22Rv1 (cell line): ENCODE data around the gene VPS13D.
A peak's percentile ranks its signal among the peaks of the same experiment; 100 is the strongest.

Experiments
- H3K27ac ChIP-seq: fragments of 450-650 bp; 2 replicates; pipeline ENCODE4 v1.5.1; 2017
- CTCF ChIP-seq: fragments of 450-650 bp; IDR thresholded peaks from 2 replicates; pipeline ENCODE4 v1.5.1; 2017; ENCODE audit warnings: mild to moderate bottlenecking
- ZFX ChIP-seq: fragments of 450-650 bp; IDR thresholded peaks from 2 replicates; pipeline ENCODE4 v1.6.1; 2017; ENCODE audit warnings: antibody characterized with exemption, borderline replicate concordance

The VPS13D gene

GRCh38 chr1:12481928-12482327 lies 252.1 kb downstream of the VPS13D start:
- no peak overlapping the region for H3K27ac ChIP-seq
- TF ChIP-seq ZFX (no peak), CTCF (no peak)

- TF ChIP-seq CTCF (no peak), ZFX (no peak)
- H3K27ac ChIP-seq = no peak overlapping the region
These were observed 253.2 kb downstream of the VPS13D start for GRCh38 chr1:12482988-12483387.

DNA sequence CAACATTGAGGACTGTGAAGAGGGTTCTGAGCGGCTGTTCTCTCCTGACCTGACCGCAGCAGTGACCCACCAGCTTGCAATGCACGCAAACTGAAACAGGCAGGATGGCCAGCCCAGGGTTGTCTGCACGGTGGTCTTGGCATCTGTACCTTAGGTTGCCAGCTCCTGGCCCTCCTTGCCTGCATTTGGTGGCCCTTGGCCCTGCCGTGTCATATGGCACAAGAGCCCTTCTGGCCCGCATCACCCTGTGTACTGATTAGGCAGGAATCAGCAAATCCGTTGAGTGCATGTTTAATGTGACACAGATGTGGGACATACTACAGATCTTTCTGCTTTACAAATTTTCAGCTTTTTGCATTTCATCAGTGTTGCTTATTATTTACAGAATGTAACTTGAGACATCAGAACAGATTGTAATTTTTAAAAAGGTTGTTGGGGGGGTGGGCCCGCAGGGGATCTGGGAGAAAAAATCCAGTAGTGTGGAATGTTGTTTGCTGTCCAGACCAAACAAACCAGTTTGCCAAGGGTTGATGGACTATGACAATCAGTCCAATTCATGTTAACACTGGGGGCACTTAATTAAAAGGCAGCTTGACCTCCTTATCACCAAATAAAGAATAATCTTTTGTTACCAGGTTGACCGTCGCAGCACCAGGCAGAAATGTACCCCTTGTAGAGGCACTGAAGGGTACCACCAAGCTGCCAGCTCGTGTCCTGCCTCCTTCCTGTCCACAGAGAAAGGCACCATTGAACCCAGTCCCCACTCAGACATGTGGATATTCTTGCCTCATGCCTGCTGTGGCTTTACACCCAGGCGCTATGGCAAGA lies 255.6 kb downstream of the VPS13D start:
- no peak for TF ChIP-seq CTCF
- 0 out of 2 replicates have a peak overlapping the region, but pooled peaks have one; percentile 4 for H3K27ac ChIP-seq

- 0 out of 2 replicates have a peak overlapping the region, but pooled peaks have one; percentile 4 for H3K27ac ChIP-seq
These were observed 256.2 kb downstream of the VPS13D start for GRCh38 chr1:12486059-12486341.

DNA sequence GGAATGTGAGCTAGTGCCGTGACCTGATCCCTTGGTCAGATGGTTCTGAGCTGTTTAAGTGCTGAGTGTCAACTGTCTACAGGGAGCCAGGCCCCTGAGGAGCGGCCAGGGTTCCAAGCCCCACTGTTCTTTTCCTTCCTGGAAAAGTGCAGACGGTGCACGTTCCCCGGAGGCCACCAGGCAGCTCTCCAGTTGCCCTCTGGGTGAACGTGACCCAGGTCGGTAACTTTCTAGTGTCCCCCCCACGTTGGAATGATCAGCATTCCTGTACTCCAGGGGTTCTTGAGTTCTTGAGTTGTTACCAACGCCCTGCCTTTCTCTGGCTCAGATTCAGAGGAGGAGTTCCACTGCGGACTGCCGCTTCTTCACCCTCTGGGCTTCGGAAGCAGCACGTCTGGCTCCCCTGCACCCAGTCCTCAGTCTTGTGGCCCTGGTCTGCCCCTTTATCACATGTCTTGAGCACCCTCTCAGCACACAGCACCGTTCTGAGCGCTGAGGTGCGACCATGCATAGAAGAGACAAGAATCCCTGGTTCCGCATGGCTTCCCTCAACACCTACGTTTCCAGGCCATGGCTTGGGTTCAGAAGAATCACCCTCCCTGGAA lies 256.7 kb downstream of the VPS13D start:
- TF ChIP-seq CTCF (no peak), ZFX (no peak)
- no peak overlapping the region for H3K27ac ChIP-seq

More at GRCh38 chr1:12486059-12486341, 256.2 kb downstream of the VPS13D start:
- no peak for TF ChIP-seq ZFX
- TF ChIP-seq CTCF = no peak

DNA sequence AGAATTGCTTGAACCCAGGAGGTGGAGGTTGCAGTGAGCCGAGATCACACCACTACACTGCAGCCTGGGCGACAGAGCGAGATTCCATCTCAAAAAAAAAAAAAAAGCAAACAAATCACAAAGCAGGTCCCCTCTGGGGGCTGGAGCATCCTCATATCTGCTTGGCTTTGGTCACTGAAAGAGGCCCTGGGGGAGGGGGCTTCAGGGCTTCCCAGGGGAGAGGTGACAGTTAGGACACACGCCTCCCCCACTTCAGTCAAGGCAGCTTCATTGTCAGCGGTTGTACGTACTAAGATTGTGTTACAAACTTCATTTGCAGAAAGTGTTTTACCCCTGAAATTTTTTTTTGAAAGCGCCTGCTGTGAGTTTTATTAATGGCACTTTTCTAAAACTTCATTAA lies 257.7 kb downstream of the VPS13D start:
- TF ChIP-seq CTCF = no peak
- no peak for TF ChIP-seq ZFX
- no peak overlapping the region for H3K27ac ChIP-seq

DNA sequence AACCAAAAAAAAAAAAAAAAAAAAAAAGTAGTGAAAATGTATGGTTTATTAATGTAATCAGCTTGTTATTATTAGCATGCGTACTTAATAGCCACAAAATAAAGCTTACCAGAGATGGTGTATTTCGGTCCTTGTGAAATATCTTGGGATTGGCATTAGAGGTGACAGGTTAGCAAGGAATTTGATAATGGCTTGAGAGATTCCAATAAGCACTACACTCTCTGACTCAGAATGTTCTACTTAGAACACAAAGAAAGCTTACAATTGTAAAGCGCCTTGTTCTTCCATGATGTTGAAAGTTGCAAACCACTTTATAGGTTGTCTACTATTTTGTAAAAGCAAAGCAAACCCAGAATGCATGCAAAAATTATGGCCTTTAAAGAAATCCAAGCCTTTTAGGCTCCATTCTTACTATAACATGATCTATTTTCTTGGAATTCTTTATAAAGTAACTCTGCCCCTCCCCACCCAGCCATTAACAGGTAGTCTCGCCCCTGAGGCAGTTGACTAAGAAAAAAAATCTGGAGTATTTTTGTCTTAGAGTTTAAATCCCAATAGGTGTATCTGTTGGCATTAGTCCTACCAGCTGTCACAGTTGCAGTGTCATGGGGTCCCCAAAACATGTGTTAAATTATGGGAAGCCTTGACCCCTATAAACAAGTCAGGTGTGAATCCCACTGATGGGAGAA lies 259.0 kb downstream of the VPS13D start:
- H3K27ac ChIP-seq = no peak overlapping the region
- TF ChIP-seq CTCF (no peak), ZFX (no peak)
